Heart left ventricle (tissue), 16 donors: ENCODE measurements around the gene TBC1D5. TPM values are rescaled to one million over a fixed set of nuclear protein-coding genes. Genes with fewer than 3 reads are reported as not detected.

Experiments used
- ATAC-seq, 4 donors: fragments of 200-7000 bp; cut with Tn5 transposase; one replicate each; pipeline ENCODE4 v1.9.1; 2020 to 2022; ENCODE audit warnings: moderate library complexity in 4 of 4, mild to moderate bottlenecking in 3 of 4, moderate number of reproducible peaks in 1 of 4
- DNase-seq, 5 donors: peaks; one replicate each; pipeline ENCODE4 v3.0.0-alpha.2; 2020
- H3K27ac ChIP-seq, 12 donors: fragments of 200-600 bp; sonication (generic) in 4 of 12; one replicate each; pipeline versions ENCODE4 v1.5.0 to v1.8.0; 2016 to 2022; ENCODE audit warnings: mild to moderate bottlenecking in 2 of 12
- H3K27me3 ChIP-seq, 9 donors: fragments of 200-600 bp; sonication (generic) in 2 of 9; one replicate each; pipeline versions ENCODE4 v1.5.1 to v1.8.0; 2016 to 2022; ENCODE audit warnings: mild to moderate bottlenecking in 3 of 9
- H3K36me3 ChIP-seq, 9 donors: fragments of 200-600 bp; sonication (generic) in 2 of 9; one replicate each; pipeline versions ENCODE4 v1.5.0 to v1.8.0; 2018 to 2022; ENCODE audit warnings: mild to moderate bottlenecking in 2 of 9
- H3K4me1 ChIP-seq, 12 donors: fragments of 200-600 bp; sonication (generic) in 4 of 12; one replicate each; pipeline versions ENCODE4 v1.5.0 to v1.8.0; 2016 to 2022; ENCODE audit warnings: mild to moderate bottlenecking in 3 of 12
- H3K4me3 ChIP-seq, 12 donors: fragments of 200-600 bp; sonication (generic) in 4 of 12; one replicate each; pipeline versions ENCODE4 v1.5.0 to v1.8.0; 2017 to 2022; ENCODE audit warnings: mild to moderate bottlenecking in 9 of 12, moderate library complexity in 4 of 12
- H3K9me3 ChIP-seq, 12 donors: fragments of 200-600 bp; sonication (generic) in 4 of 12; one replicate each; pipeline versions ENCODE4 v1.5.0 to v1.8.0; 2016 to 2022; ENCODE audit warnings: mild to moderate bottlenecking in 1 of 12
- CTCF ChIP-seq, 12 donors: fragments of 200-600 bp; sonication (generic) in 4 of 12; IDR thresholded peaks; one replicate each; pipeline versions ENCODE4 v1.5.0 to v1.8.0; 2018 to 2022; ENCODE audit warnings: antibody characterized with exemption in 12 of 12, mild to moderate bottlenecking in 5 of 12
- POLR2A ChIP-seq, 2 donors: fragments of 450-650 bp; IDR thresholded peaks; one replicate each; pipeline ENCODE4 v1.6.1; 2017; ENCODE audit warnings: antibody characterized with exemption in 2 of 2, mild to moderate bottlenecking in 2 of 2, moderate library complexity in 2 of 2
- WGBS, 4 donors: extraction: QIAGEN DNeasy Blood & Tissue Kit in 2 of 4; methylation state at CpG; one replicate each; pipeline versions ENCODE4 v1.1.5 to v1.1.7; 2013 to 2018; 5-methylcytosine and 5-hydroxymethylcytosine counted together
- intact Hi-C, 10 donors: fragments of 100-400 bp; cut with DNase I; formaldehyde crosslinking; loops; one replicate each; pipeline versions ENCODE4 v1.11.1 to v1.14.2; 2022
- polyA plus RNA-seq, 2 donors: library from polyadenylated mRNA; stranded (reverse); fragments of 200-250 nt; gene quantifications; one replicate each; pipeline ENCODE4 v1.2.3, GENCODE V29; 2013
- total RNA-seq, 9 donors: library from RNA; depleted of rRNA in 2 of 9; stranded (reverse); fragments of >200 nt in 2 of 9; fragmentation: NEBNext Ultra II Directional in 3 of 9; extraction: Animal tissue kit (Norgen Biotek cat#: 25700) in 3 of 9; gene quantifications; one replicate each; pipeline versions ENCODE4 v1.1.0 to v1.2.4, GENCODE V29; 2016 to 2023
- donor health status: ischemic (EF 13 %, LVEDD 7.1; RV severe dilation, severe dysfunction).
- donor health status: healthy with polysubstance abuse.
- donor health status: DM: no; HTN: yes; CAD: no.
- donor health status: DM: no; HTN: no; CAD: no.
- donor health status: ischemic (EF 25% LVEDD 6.9; RV normal size, moderate dysfunction).
- donor health status: ischemic (EF 25% LVEDD 5.7; RV mildly dilated, moderate dysfunction).
- donor health status: healthy.
- donor health status: DM: yes; HTN: yes; CAD: no.
- donor health status: ischemic (EF 35%, LVEDD 5.7; RV mildly dilated, moderate dysfunction).
- donor health status: nonischemic (EF 11% LVEDD 7.7; RV severe dilation, severe dysfunction).
- donor health status: DM: yes; HTN: yes; CAD: no.
- donor health status: PGD.
- donor health status: ischemic (EF 29% LVEDD 5.4; RV normal size, mild dysfunction).
- donor health status: nonischemic (EF 23%, LVEDD 6.1; RV moderate dilation, normal function).

The TBC1D5 gene
- total and polyA plus RNA-seq, 11 donors: 5.8 to 48.3 (median 31.1) TPM

GRCh38 chr3:17590465-17590864 is 152.0 kb downstream of the TBC1D5 start:
- TF ChIP-seq POLR2A (IDR thresholded peaks at IDR 0.05) (no peak), CTCF (IDR thresholded peaks at IDR 0.05) (no peak)
- Histone ChIP-seq H3K9me3 (peaks cover 0 to 39% (median 11%) of the 10 kb centered on the region in 12 donors), H3K27me3 (no peaks in the 10 kb centered on the region), H3K4me3 (no peak overlapping the region), H3K27ac (no peak overlapping the region), H3K36me3 (no peaks in the 10 kb centered on the region), H3K4me1 (peaks cover 0 to 10% (median 0%) of the 10 kb centered on the region in 12 donors)
- 92 to 99% (median 98%) methylated on average over 5 of the region's 5 CpGs for WGBS, 4 donors
- DNase-seq (no peak), ATAC-seq (no peak)
- intact Hi-C loops: no loop called here

GRCh38 chr3:17589888-17590287 is 152.5 kb downstream of the TBC1D5 start:
- Histone ChIP-seq H3K9me3 (peaks cover 0 to 39% (median 11%) of the 10 kb centered on the region in 12 donors), H3K27ac (no peak overlapping the region), H3K36me3 (no peaks in the 10 kb centered on the region), H3K4me1 (peaks cover 0 to 10% (median 0%) of the 10 kb centered on the region in 12 donors), H3K27me3 (no peaks in the 10 kb centered on the region), H3K4me3 (no peak overlapping the region)
- ATAC-seq: no peak
- DNase-seq: no peak
- TF ChIP-seq CTCF (IDR thresholded peaks at IDR 0.05) (no peak), POLR2A (IDR thresholded peaks at IDR 0.05) (no peak)
- 98 to 100% (median 100%) methylated on average over 1 of the region's 1 CpG for WGBS, 4 donors
- intact Hi-C loops: no loop called here

GRCh38 chr3:17588422-17588821 is 154.0 kb downstream of the TBC1D5 start:
- peaks cover 0 to 10% (median 0%) of the 10 kb centered on the region in 12 donors for H3K4me1 ChIP-seq
- 94 to 97% (median 94%) methylated on average over 1 of the region's 1 CpG for WGBS, 4 donors
- no peak for ATAC-seq
- DNase-seq: no peak
- TF ChIP-seq POLR2A (IDR thresholded peaks at IDR 0.05) (no peak), CTCF (IDR thresholded peaks at IDR 0.05) (no peak)
- H3K36me3 ChIP-seq: no peaks in the 10 kb centered on the region
- H3K9me3 ChIP-seq: peaks cover 0 to 34% (median 11%) of the 10 kb centered on the region in 12 donors
- H3K27ac ChIP-seq: no peak overlapping the region
- intact Hi-C loops: no loop called here
- no peaks in the 10 kb centered on the region for H3K27me3 ChIP-seq
- no peak overlapping the region for H3K4me3 ChIP-seq

- TF ChIP-seq CTCF (IDR thresholded peaks at IDR 0.05): no peak
- no peak for TF ChIP-seq POLR2A (IDR thresholded peaks at IDR 0.05)
- no peak overlapping the region for H3K27ac ChIP-seq
- DNase-seq (no peak), ATAC-seq (no peak)
- no peak overlapping the region for H3K4me3 ChIP-seq
- intact Hi-C loops: no loop called here
- H3K36me3 ChIP-seq: no peaks in the 10 kb centered on the region
- H3K27me3 ChIP-seq: no peaks in the 10 kb centered on the region
- H3K4me1 ChIP-seq: peaks cover 0 to 10% (median 0%) of the 10 kb centered on the region in 12 donors
- 91 to 96% (median 93%) methylated on average over 2 of the region's 2 CpGs for WGBS, 4 donors
- peaks cover 0 to 17% (median 8%) of the 10 kb centered on the region in 12 donors for H3K9me3 ChIP-seq
These were observed 156.8 kb downstream of the TBC1D5 start for GRCh38 chr3:17585394-17586325.
